ENCODE measurements around the gene BAIAP2L1. TPM values are rescaled to one million over a fixed set of nuclear protein-coding genes. Genes with fewer than 3 reads are reported as not detected.
A peak's percentile ranks its signal among the peaks of the same experiment; 100 is the strongest.

Gene BAIAP2L1
- total and polyA plus RNA-seq, 9 of the 15 experiments (the other 6 are each of a cell fraction or from before 2014, with no cell fraction given) = 4.2 to 29.8 (median 15.5) TPM

- TF ChIP-seq MTF1 (CRISPR knock-in tag; IDR thresholded peaks at IDR 0.05; ENCODE audit: borderline replicate concordance) (no peak), PHB (CRISPR knock-in tag; IDR thresholded peaks at IDR 0.05) (no peak), NR4A1 (CRISPR knock-in tag; IDR thresholded peaks at IDR 0.05) (no peak), NR4A1 (tag; IDR thresholded peaks at IDR 0.05) (0 out of 2 replicates have a peak, but pooled peaks have one; percentile 59), ADNP (tag; IDR thresholded peaks at IDR 0.05) (no peak), FOSL1 (tag; conservative IDR thresholded peaks at IDR 0.05) (0 out of 2 replicates have a peak, but pooled peaks have one; percentile 21), MEF2D (tag; conservative IDR thresholded peaks at IDR 0.05; ENCODE audit: low read depth) (no peak), SNAPC5 (CRISPR knock-in tag; IDR thresholded peaks at IDR 0.05) (no peak), ZNF589 (CRISPR knock-in tag; IDR thresholded peaks at IDR 0.05; ENCODE audit: low read depth) (no peak), PML (IDR thresholded peaks at IDR 0.05; ENCODE audit: low read length) (no peak), STAT5A (IDR thresholded peaks at IDR 0.05; ENCODE audit: borderline replicate concordance, low read length) (peak; percentile 90), FOXP4 (CRISPR knock-in tag; IDR thresholded peaks at IDR 0.05; ENCODE audit: borderline replicate concordance) (no peak), ZNF785 (CRISPR knock-in tag; IDR thresholded peaks at IDR 0.05) (no peak), PKNOX1 (IDR thresholded peaks at IDR 0.05) (peak; percentile 65), ZNF592 (IDR thresholded peaks at IDR 0.05) (peak; percentile 70; the same call in 1 of the 2 replicates)
Observed at GRCh38 chr7:98254951-98255610, 145.8 kb downstream of the BAIAP2L1 start (continued).
